NCI-H187 treated with DMSO at 0.1 percent for 48 hours (cell line): ENCODE data around the gene BRINP2.
"Not testable (repeated sequence)": the region's sequence is repeated elsewhere in the genome, so short reads cannot be mapped to it uniquely, and the experiment has no call there.

Source experiments
- DNase-seq: peaks from one replicate; lab custom pipeline; 2025; lab: John Stamatoyannopoulos, UW

The BRINP2 gene

GRCh38 chr1:177311111-177311510 is 140.4 kb downstream of the BRINP2 start:
- no peak for DNase-seq

- DNase-seq, result no peak
These were observed 140.8 kb downstream of the BRINP2 start for GRCh38 chr1:177311586-177311985.

- no peak for DNase-seq
These were observed 144.5 kb downstream of the BRINP2 start for GRCh38 chr1:177315261-177315660.

- DNase-seq, result no peak
These were observed 145.0 kb downstream of the BRINP2 start for GRCh38 chr1:177315761-177316160.

GRCh38 chr1:177321434-177321833 is 150.7 kb downstream of the BRINP2 start:
- not testable (repeated sequence) for DNase-seq

- DNase-seq, result no peak
These were observed 157.5 kb downstream of the BRINP2 start for GRCh38 chr1:177328251-177328650.

- DNase-seq, result no peak
These were observed 159.1 kb downstream of the BRINP2 start for GRCh38 chr1:177329871-177330270.
